T-cell (primary cell): ENCODE measurements around the gene MX2. TPM values are rescaled to one million over a fixed set of nuclear protein-coding genes. Genes with fewer than 3 reads are reported as not detected.

ENCODE experiments used
- ATAC-seq, 4 experiments: fragments of 200-7000 bp in 3 of 4; fragments of 150-1000 bp in 1 of 4; cut with Tn5 transposase; replicated peaks in 1 of 4; 1 replicate in 3 of 4; 2 replicates in 1 of 4; pipeline ENCODE4 v1.10.0; 2021; ENCODE audit warnings: moderate library complexity in 3 of 4, mild to moderate bottlenecking in 2 of 4, moderate number of reproducible peaks in 1 of 4
- CTCF ChIA-PET, 2 donors: fragments of 300-600 bp; sonication (Branson Sonifier 250); formaldehyde crosslinking; loops; one replicate each; lab custom pipeline; 2022; ENCODE audit warnings: antibody characterized with exemption in 2 of 2; lab: Charles Lee
- POLR2A ChIA-PET, 2 donors: fragments of 300-600 bp; sonication (Branson Sonifier 250); formaldehyde crosslinking; loops; one replicate each; lab custom pipeline; 2022; ENCODE audit warnings: antibody characterized with exemption in 2 of 2; lab: Charles Lee
- DNase-seq, 35 experiments: peaks; one replicate each; pipeline versions ENCODE4 v3.0.0 to v3.0.0-alpha.2; 2013 to 2023
- H3K27ac ChIP-seq: one replicate; pipeline ENCODE4 v1.5.1; 2013; ENCODE audit warnings: low read length
- H3K27me3 ChIP-seq, 2 experiments: replicated peaks in 1 of 2; 1 replicate in 1 of 2; 2 replicates in 1 of 2; pipeline versions ENCODE4 v1.6.1 to v1.7.0; 2013; ENCODE audit warnings: low read length in 1 of 2, mixed read lengths in 1 of 2; ENCODE audit not compliant: control insufficient read depth in 2 of 2, insufficient read depth in 2 of 2; ENCODE audit errors: extremely low read depth in 1 of 2
- H3K36me3 ChIP-seq, 2 donors: 1 replicate in 1 of 2; 2 replicates in 1 of 2; pipeline versions ENCODE4 v1.6.1 to v1.7.0; 2013; ENCODE audit warnings: low read length in 1 of 2; ENCODE audit not compliant: control insufficient read depth in 2 of 2, insufficient read depth in 1 of 2; ENCODE audit errors: extremely low read depth in 1 of 2
- H3K4me1 ChIP-seq, 2 experiments: 1 replicate in 1 of 2; 2 replicates in 1 of 2; pipeline versions ENCODE4 v1.6.1 to v1.7.0; 2013; ENCODE audit warnings: low read length in 2 of 2, mixed read lengths in 1 of 2; ENCODE audit not compliant: insufficient read depth in 2 of 2, control insufficient read depth in 1 of 2; ENCODE audit errors: extremely low read depth in 1 of 2
- H3K4me3 ChIP-seq, 2 donors: 1 replicate in 1 of 2; 2 replicates in 1 of 2; pipeline versions ENCODE4 v1.5.1 to v1.7.0; 2013; ENCODE audit warnings: mild to moderate bottlenecking in 2 of 2, low read length in 1 of 2, moderate library complexity in 1 of 2; ENCODE audit not compliant: control insufficient read depth in 1 of 2; ENCODE audit errors: extremely low read depth in 1 of 2
- H3K9me3 ChIP-seq: 2 replicates; pipeline ENCODE4 v1.7.0; 2013
- H3K27ac Mint-ChIP-seq, 2 donors: one replicate each; pipeline ENCODE4 v1.8.0; 2020 to 2021; ENCODE audit warnings: mild to moderate bottlenecking in 2 of 2, mixed read lengths in 2 of 2
- H3K27me3 Mint-ChIP-seq, 2 donors: one replicate each; pipeline ENCODE4 v1.8.0; 2021 to 2022; ENCODE audit warnings: mixed read lengths in 2 of 2
- H3K36me3 Mint-ChIP-seq: one replicate; pipeline ENCODE4 v1.8.0; 2021; ENCODE audit warnings: mixed read lengths
- H3K4me1 Mint-ChIP-seq, 3 donors: one replicate each; pipeline ENCODE4 v1.8.0; 2020 to 2022; ENCODE audit warnings: mixed read lengths in 3 of 3, mild to moderate bottlenecking in 1 of 3
- H3K4me3 Mint-ChIP-seq, 3 donors: one replicate each; pipeline ENCODE4 v1.8.0; 2020 to 2022; ENCODE audit warnings: mild to moderate bottlenecking in 3 of 3, mixed read lengths in 3 of 3, moderate library complexity in 3 of 3
- H3K9me3 Mint-ChIP-seq, 3 donors: one replicate each; pipeline ENCODE4 v1.8.0; 2020 to 2022; ENCODE audit warnings: mixed read lengths in 3 of 3
- WGBS: methylation state at CpG from one replicate; pipeline ENCODE4 v1.1.5; 2013; ENCODE audit warnings: missing lambda C conversion rate; ENCODE audit not compliant: insufficient coverage; 5-methylcytosine and 5-hydroxymethylcytosine counted together
- total RNA-seq, 35 experiments: library from RNA in 6 of 35; stranded (reverse) in 6 of 35; fragments of 120-200 nt in 1 of 35; gene quantifications; one replicate each; pipeline versions ENCODE4 v1.2.1 to v1.2.4 and lab custom pipeline; 2013 to 2026

MX2 gene
- total RNA-seq, 5 donors from 2014 or later (not counting 1 experiment from before 2014, with no cell fraction given): 77.7 to 103 (median 81.8) TPM

- ATAC-seq (no peak), DNase-seq (no peak)
- no peaks in the 10 kb centered on the region for H3K27me3 Mint-ChIP-seq
- peak overlapping the region; percentile 99 for H3K27ac ChIP-seq
- H3K36me3 ChIP-seq: peaks cover 0 to 35% of the 10 kb centered on the region in 2 donors
- peak overlapping the region; percentile 93 to 94 (median 94) for H3K4me3 Mint-ChIP-seq
- H3K4me1 ChIP-seq: peaks cover 17 to 37% of the 10 kb centered on the region in 2 experiments
- peaks cover 69 to 78% (median 77%) of the 10 kb centered on the region in 3 donors for H3K4me1 Mint-ChIP-seq
- H3K9me3 ChIP-seq: no peaks in the 10 kb centered on the region
- no peaks in the 10 kb centered on the region for H3K27me3 ChIP-seq
- H3K27ac Mint-ChIP-seq: peak overlapping the region; percentile 98 to 100
- H3K4me3 ChIP-seq: peak overlapping the region in 1 of 2 donors; percentile 82
- ChIA-PET CTCF (interaction anchor here (0.7 to 1.0 kb wide), 2 partner anchors 8 to 62 kb away, joined by 3 read pairs; no protein-coding TSS in a partner anchor), POLR2A (interaction anchor here in 1 of 2 donors (3.0 kb wide), 1 partner anchor 62 kb away, joined by 10 read pairs; the partner anchor contains the start of gene MX1)
- no peaks in the 10 kb centered on the region for H3K9me3 Mint-ChIP-seq
- H3K36me3 Mint-ChIP-seq: peaks cover 38% of the 10 kb centered on the region
- WGBS: 95% methylated on average over 11 of the region's 18 CpGs
Measured at GRCh38 chr21:41363370-41364270, 1.8 kb downstream of the MX2 start.

GRCh38 chr21:41364308-41364707 is 2.5 kb downstream of the MX2 start:
- Mint-ChIP-seq H3K4me3 (peak overlapping the region; percentile 93 to 94 (median 94)), H3K27ac (peak overlapping the region; percentile 98 to 100), H3K36me3 (peaks cover 38% of the 10 kb centered on the region), H3K9me3 (no peaks in the 10 kb centered on the region), H3K27me3 (no peaks in the 10 kb centered on the region), H3K4me1 (peaks cover 76 to 85% (median 84%) of the 10 kb centered on the region in 3 donors)
- Histone ChIP-seq H3K4me1 (peaks cover 23 to 44% of the 10 kb centered on the region in 2 experiments), H3K27ac (no peak overlapping the region), H3K27me3 (no peaks in the 10 kb centered on the region), H3K9me3 (no peaks in the 10 kb centered on the region), H3K4me3 (no peak overlapping the region), H3K36me3 (peaks cover 0 to 35% of the 10 kb centered on the region in 2 donors)
- ChIA-PET POLR2A (no interaction called here), CTCF (no interaction called here)
- peak in 2 of 35 experiments; percentile 22 to 32 for DNase-seq
- ATAC-seq: no peak
- 100% methylated on average over 5 of the region's 6 CpGs for WGBS

DNA sequence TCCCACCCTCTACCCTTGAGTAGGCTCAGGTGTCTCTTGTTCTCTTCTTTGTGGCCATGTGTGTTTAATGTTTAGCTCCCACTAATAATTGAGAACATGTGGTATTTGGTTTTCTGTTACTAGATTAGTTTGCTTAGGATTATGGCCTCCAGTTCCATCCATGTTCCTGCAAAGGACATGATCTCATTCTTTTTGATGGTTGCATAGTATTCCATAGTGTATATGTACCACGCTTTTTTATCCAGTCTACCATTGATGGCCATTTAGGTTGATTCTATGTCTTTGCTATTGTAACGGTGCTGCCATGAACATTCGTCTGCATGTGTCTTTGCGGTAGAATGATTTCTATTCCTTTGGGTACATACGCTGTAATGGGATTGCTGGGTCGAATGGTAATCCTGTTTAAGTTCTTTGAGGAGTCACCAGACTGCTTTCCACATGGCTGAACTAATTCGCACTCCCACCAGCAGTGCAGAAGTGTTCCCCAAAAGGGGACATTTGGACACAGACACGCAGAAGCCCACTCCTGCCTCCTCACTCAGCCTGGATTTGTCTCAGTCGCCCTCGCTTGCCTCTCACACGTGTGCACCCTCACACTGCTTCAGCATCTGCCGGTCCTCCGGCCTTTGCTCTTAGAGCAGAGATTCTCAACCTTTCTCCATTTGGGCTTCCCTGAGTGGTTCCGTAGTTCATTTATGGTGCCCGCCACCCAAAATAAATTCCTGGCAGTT is 3.7 kb downstream of the MX2 start:
- H3K27me3 Mint-ChIP-seq: no peaks in the 10 kb centered on the region
- peak overlapping the region in 1 of 3 donors; percentile 20 for H3K4me3 Mint-ChIP-seq
- ChIA-PET CTCF (no interaction called here), POLR2A (no interaction called here)
- WGBS: 97% methylated on average over 9 of the region's 15 CpGs
- peaks cover 25 to 56% of the 10 kb centered on the region in 2 experiments for H3K4me1 ChIP-seq
- H3K9me3 ChIP-seq: no peaks in the 10 kb centered on the region
- H3K9me3 Mint-ChIP-seq: peaks cover 0 to under 1% (median 0%) of the 10 kb centered on the region in 3 donors
- peaks cover 86 to 93% (median 92%) of the 10 kb centered on the region in 3 donors for H3K4me1 Mint-ChIP-seq
- H3K36me3 ChIP-seq: peaks cover 0 to 35% of the 10 kb centered on the region in 2 donors
- H3K27me3 ChIP-seq: no peaks in the 10 kb centered on the region
- peaks cover 44% of the 10 kb centered on the region for H3K36me3 Mint-ChIP-seq
- peak overlapping the region; percentile 29 to 96 for H3K27ac Mint-ChIP-seq
- no peak overlapping the region for H3K4me3 ChIP-seq
- DNase-seq: no peak
- ATAC-seq: no peak
- no peak overlapping the region for H3K27ac ChIP-seq

GRCh38 chr21:41366522-41367151 is 4.8 kb downstream of the MX2 start:
- WGBS: 83% methylated on average over 6 of the region's 12 CpGs
- Mint-ChIP-seq H3K4me3 (no peak overlapping the region), H3K27me3 (no peaks in the 10 kb centered on the region), H3K9me3 (peaks cover 0 to 4% (median 0%) of the 10 kb centered on the region in 3 donors), H3K36me3 (peaks cover 54% of the 10 kb centered on the region), H3K4me1 (peaks cover 89 to 93% (median 93%) of the 10 kb centered on the region in 3 donors), H3K27ac (peak overlapping the region; percentile 79 to 96)
- no peak overlapping the region for H3K27ac ChIP-seq
- no peaks in the 10 kb centered on the region for H3K9me3 ChIP-seq
- DNase-seq (peak in 5 of 35 experiments; percentile 13 to 50 (median 20)), ATAC-seq (no peak)
- H3K27me3 ChIP-seq: no peaks in the 10 kb centered on the region
- H3K36me3 ChIP-seq: peaks cover 0 to 35% of the 10 kb centered on the region in 2 donors
- ChIA-PET CTCF (no interaction called here), POLR2A (no interaction called here)
- H3K4me1 ChIP-seq: peaks cover 21 to 57% of the 10 kb centered on the region in 2 experiments
- H3K4me3 ChIP-seq: no peak overlapping the region

- ATAC-seq: no peak
- H3K4me3 ChIP-seq: no peak overlapping the region
Measured at GRCh38 chr21:41367301-41367944, 5.6 kb downstream of the MX2 start.

More at GRCh38 chr21:41367301-41367944, 5.6 kb downstream of the MX2 start:
- no peaks in the 10 kb centered on the region for H3K27me3 Mint-ChIP-seq
- peaks cover 0 to 4% (median 0%) of the 10 kb centered on the region in 3 donors for H3K9me3 Mint-ChIP-seq
- DNase-seq: no peak
- peaks cover 54% of the 10 kb centered on the region for H3K36me3 Mint-ChIP-seq
- WGBS: 88% methylated on average over 6 of the region's 9 CpGs
- POLR2A ChIA-PET: no interaction called here
- no peaks in the 10 kb centered on the region for H3K27me3 ChIP-seq
- H3K4me3 Mint-ChIP-seq: peak overlapping the region in 2 of 3 donors; percentile 10 to 82
- H3K4me1 Mint-ChIP-seq: peaks cover 88 to 93% (median 92%) of the 10 kb centered on the region in 3 donors
- no peak overlapping the region for H3K27ac ChIP-seq
- peaks cover 0 to 35% of the 10 kb centered on the region in 2 donors for H3K36me3 ChIP-seq
- peaks cover 21 to 53% of the 10 kb centered on the region in 2 experiments for H3K4me1 ChIP-seq
- H3K27ac Mint-ChIP-seq: peak overlapping the region; percentile 94 to 96
- no peaks in the 10 kb centered on the region for H3K9me3 ChIP-seq
- CTCF ChIA-PET: no interaction called here
